Measurements from ENCODE around the gene ZNF460.

ZNF460 gene

GRCh38 chr19:57342582-57342981 is 62.3 kb downstream of the ZNF460 start:
- no peak for DNase-seq
